ENCODE results near the gene DTNB.

- TF ChIP-seq CTCF (IDR thresholded peaks at IDR 0.05; ENCODE audit: insufficient read depth, low read length, poor library complexity, severe bottlenecking) (no peak), EZH2phosphoT487 (conservative IDR thresholded peaks at IDR 0.05; ENCODE audit: low read length) (no peak)
Measured at GRCh38 chr2:25517701-25518100, 155.7 kb downstream of the DTNB start.
